OCI-LY1 (cell line): ENCODE measurements around the gene DDX10.

Experiments used
- H2AFZ ChIP-seq: fragments of 200-600 bp; sonication (generic), shearing (Covaris generic); 2 replicates; pipeline ENCODE4 v1.6.0; 2014; ENCODE audit warnings: antibody characterized with exemption, mild to moderate bottlenecking, low read length
- H3F3A ChIP-seq: fragments of 200-600 bp; sonication (generic), shearing (Covaris generic); 2 replicates; pipeline ENCODE4 v1.6.0; 2014; ENCODE audit warnings: mild to moderate bottlenecking, antibody characterized with exemption, low read length, moderate library complexity; ENCODE audit not compliant: insufficient read depth
- H3K27ac ChIP-seq: fragments of 200-600 bp; sonication (generic); 2 replicates; pipeline ENCODE4 v1.5.1; 2014; ENCODE audit warnings: low read length, mixed run types, mild to moderate bottlenecking, low read depth; ENCODE audit not compliant: poor library complexity, severe bottlenecking
- H3K27me3 ChIP-seq: fragments of 200-600 bp; sonication (generic); 2 replicates; pipeline ENCODE4 v1.6.0; 2014; ENCODE audit warnings: antibody characterized with exemption, mild to moderate bottlenecking, low read length, moderate library complexity; ENCODE audit not compliant: insufficient read depth
- H3K36me3 ChIP-seq: fragments of 200-600 bp; sonication (generic); 2 replicates; pipeline ENCODE4 v1.6.1; 2014; ENCODE audit warnings: mild to moderate bottlenecking, antibody characterized with exemption, low read length, moderate library complexity, mixed read lengths; ENCODE audit not compliant: insufficient read depth
- H3K4me1 ChIP-seq: fragments of 200-600 bp; sonication (generic); 2 replicates; pipeline ENCODE4 v1.5.1; 2014; ENCODE audit warnings: mild to moderate bottlenecking, low read length, moderate library complexity; ENCODE audit not compliant: insufficient read depth, severe bottlenecking
- H3K4me2 ChIP-seq: fragments of 200-600 bp; sonication (generic), shearing (Covaris generic); 2 replicates; pipeline ENCODE4 v1.6.1; 2014; ENCODE audit warnings: low read length
- H3K4me3 ChIP-seq: fragments of 200-600 bp; sonication (generic); 2 replicates; pipeline ENCODE4 v1.5.1; 2014; ENCODE audit warnings: low read length, low read depth, mild to moderate bottlenecking, mixed read lengths; ENCODE audit not compliant: poor library complexity, severe bottlenecking
- H3K79me2 ChIP-seq: fragments of 200-600 bp; shearing (Covaris generic); 2 replicates; pipeline ENCODE4 v1.6.1; 2016; ENCODE audit warnings: mixed run types, low read length, mixed read lengths; ENCODE audit not compliant: insufficient read depth
- H3K9ac ChIP-seq: fragments of 200-600 bp; sonication (generic), shearing (Covaris generic); 2 replicates; pipeline ENCODE4 v1.6.1; 2014; ENCODE audit warnings: mild to moderate bottlenecking, low read length, mixed read lengths
- H3K9me2 ChIP-seq: fragments of 200-600 bp; sonication (generic), shearing (Covaris generic); 2 replicates; pipeline ENCODE4 v1.6.1; 2014; ENCODE audit warnings: low read depth, mild to moderate bottlenecking, low read length, mixed read lengths
- H3K9me3 ChIP-seq: fragments of 200-600 bp; shearing (Covaris generic); 2 replicates; pipeline ENCODE4 v1.6.1; 2014; ENCODE audit warnings: low read length, mixed read lengths
- H4K20me1 ChIP-seq: fragments of 200-600 bp; sonication (generic), shearing (Covaris generic); 2 replicates; pipeline ENCODE4 v1.6.0; 2016; ENCODE audit warnings: mild to moderate bottlenecking, low read length; ENCODE audit not compliant: insufficient read depth
- EZH2 ChIP-seq: fragments of 200-600 bp; sonication (generic), shearing (Covaris generic); IDR thresholded peaks from 2 replicates; pipeline ENCODE4 v1.8.0; 2017; ENCODE audit warnings: borderline replicate concordance, mixed run types, mild to moderate bottlenecking, antibody characterized with exemption, low read length, moderate library complexity, mixed read lengths
- TF ChIP-seq, protein P1 (sequence below): fragments of 200-600 bp; sonication (generic), shearing (Covaris generic); IDR thresholded peaks from 2 replicates; pipeline ENCODE4 v1.5.1; 2017; ENCODE audit warnings: mild to moderate bottlenecking, antibody characterized with exemption, low read length, moderate library complexity, mixed read lengths

DDX10 gene

DNA sequence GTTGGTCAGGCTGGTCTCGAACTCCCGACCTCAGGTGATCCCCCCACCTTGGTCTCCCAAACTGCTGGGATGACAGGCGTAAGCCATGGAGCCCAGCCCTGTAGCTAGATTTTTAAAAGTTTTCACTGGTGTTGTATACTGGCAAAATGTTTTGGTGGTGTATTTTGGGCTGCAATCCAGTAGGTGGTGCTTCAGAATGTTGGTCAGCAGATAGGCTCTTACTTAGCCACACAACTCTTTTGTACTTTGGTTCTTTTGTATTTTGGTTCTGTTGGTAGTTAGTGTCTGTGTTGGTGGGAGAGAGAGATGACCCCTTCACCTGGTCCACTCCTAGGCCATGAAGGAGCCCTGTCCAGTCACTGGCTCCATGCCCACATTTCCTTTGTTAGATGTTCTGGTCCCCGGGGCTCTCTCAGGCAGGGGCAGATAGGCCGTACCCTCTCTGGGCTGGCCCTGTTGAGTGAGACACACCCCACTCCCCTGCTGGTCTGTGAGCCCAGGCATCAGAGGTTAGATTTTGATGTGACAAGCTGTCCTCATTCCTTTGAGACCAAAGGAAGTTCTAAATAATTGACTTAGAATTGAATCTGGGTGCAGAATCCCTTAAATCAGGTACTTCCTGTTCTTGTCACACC is 123.8 kb downstream of the DDX10 start:
- no peaks in the 10 kb centered on the region for H3K9me2 ChIP-seq
- H3K4me2 ChIP-seq: no peak overlapping the region
- no peaks in the 10 kb centered on the region for H3K36me3 ChIP-seq
- no peaks in the 10 kb centered on the region for H3K27me3 ChIP-seq
- no peak overlapping the region for H2AFZ ChIP-seq
- no peaks in the 10 kb centered on the region for H3K4me1 ChIP-seq
- peaks cover 38% of the 10 kb centered on the region for H3K79me2 ChIP-seq
- H3K9me3 ChIP-seq: peaks cover 12% of the 10 kb centered on the region
- no peak overlapping the region for H3K4me3 ChIP-seq
- H3K27ac ChIP-seq: no peak overlapping the region
- no peaks in the 10 kb centered on the region for H3F3A ChIP-seq
- TF ChIP-seq EZH2: no peak
- TF ChIP-seq, protein P1, sequence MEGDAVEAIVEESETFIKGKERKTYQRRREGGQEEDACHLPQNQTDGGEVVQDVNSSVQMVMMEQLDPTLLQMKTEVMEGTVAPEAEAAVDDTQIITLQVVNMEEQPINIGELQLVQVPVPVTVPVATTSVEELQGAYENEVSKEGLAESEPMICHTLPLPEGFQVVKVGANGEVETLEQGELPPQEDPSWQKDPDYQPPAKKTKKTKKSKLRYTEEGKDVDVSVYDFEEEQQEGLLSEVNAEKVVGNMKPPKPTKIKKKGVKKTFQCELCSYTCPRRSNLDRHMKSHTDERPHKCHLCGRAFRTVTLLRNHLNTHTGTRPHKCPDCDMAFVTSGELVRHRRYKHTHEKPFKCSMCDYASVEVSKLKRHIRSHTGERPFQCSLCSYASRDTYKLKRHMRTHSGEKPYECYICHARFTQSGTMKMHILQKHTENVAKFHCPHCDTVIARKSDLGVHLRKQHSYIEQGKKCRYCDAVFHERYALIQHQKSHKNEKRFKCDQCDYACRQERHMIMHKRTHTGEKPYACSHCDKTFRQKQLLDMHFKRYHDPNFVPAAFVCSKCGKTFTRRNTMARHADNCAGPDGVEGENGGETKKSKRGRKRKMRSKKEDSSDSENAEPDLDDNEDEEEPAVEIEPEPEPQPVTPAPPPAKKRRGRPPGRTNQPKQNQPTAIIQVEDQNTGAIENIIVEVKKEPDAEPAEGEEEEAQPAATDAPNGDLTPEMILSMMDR: peak; percentile 59
- H3K9ac ChIP-seq: no peak overlapping the region
- no peaks in the 10 kb centered on the region for H4K20me1 ChIP-seq

DNA sequence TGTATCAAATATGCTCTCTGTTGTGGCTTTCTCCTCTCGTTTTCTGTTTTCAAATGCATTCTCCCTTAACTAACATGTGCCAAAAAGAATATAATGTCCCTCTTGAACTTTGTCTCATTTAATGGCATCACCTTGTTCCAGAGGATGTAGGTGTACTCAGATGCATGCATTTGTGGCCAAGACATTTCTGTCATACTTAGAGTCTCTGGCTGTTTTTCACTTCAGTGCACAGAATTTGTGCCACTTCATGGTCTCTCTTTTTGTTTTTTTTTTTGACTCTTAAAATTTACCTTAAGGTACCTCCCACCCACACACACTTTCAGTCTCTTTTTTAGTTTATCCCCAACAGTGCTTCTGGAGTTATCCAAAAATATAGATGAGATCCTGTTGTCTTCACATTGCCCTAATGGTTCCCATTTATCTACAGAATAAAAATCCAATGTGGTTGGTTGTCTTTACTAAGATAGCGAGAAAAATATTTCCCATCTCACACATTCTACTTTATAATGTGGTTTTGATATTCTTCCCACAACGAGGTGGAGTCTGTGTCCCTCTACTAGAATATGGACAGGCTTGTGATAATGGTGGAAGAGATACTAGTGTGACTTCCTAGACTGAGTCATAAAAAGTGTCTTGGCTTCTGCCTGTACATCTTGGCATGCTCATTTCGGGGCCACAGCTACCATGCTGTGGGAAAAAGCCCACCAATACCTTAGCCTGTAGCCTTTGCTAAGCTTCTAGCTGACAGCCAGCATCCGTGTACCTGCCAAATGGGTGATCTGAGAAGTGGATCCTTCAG is 125.8 kb downstream of the DDX10 start:
- TF ChIP-seq, protein P1: no peak
- no peak for TF ChIP-seq EZH2
- H3F3A ChIP-seq: no peaks in the 10 kb centered on the region
- no peaks in the 10 kb centered on the region for H3K4me1 ChIP-seq
- no peaks in the 10 kb centered on the region for H3K27me3 ChIP-seq
- no peak overlapping the region for H3K4me2 ChIP-seq
- H3K9me2 ChIP-seq: no peaks in the 10 kb centered on the region
- H3K27ac ChIP-seq: no peak overlapping the region
- no peak overlapping the region for H3K4me3 ChIP-seq
- H2AFZ ChIP-seq: no peak overlapping the region
- H4K20me1 ChIP-seq: no peaks in the 10 kb centered on the region
- H3K79me2 ChIP-seq: peaks cover 20% of the 10 kb centered on the region
- H3K9me3 ChIP-seq: no peaks in the 10 kb centered on the region
- no peaks in the 10 kb centered on the region for H3K36me3 ChIP-seq
- no peak overlapping the region for H3K9ac ChIP-seq

DNA sequence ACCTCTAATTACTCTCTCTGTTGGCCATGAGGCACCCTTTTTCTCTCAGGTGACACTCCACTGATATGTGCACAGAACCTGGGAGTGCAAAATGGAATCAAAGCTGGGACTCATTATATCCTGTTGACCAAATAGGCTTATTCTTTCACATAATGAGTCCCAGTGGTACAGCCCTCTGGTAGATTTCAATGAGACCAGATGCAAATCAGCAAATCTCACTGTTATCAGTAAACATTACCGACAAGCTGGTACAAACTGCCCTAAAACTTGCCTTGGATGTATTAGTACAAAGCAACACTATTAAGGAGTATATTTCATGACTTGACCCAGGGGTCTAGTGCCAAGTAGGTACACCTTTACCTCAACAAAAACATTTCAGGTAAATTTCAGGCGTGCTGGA is 128.3 kb downstream of the DDX10 start:
- peaks cover 10% of the 10 kb centered on the region; the same call in 1 of the 2 replicates for H3K79me2 ChIP-seq

More for the DNA sequence above, 128.3 kb downstream of the DDX10 start:
- H3K9ac ChIP-seq: no peak overlapping the region
- TF ChIP-seq, protein P1: no peak
- TF ChIP-seq EZH2: no peak
- no peak overlapping the region for H2AFZ ChIP-seq
- no peaks in the 10 kb centered on the region for H3K27me3 ChIP-seq
- H3K4me1 ChIP-seq: no peaks in the 10 kb centered on the region
- no peak overlapping the region for H3K4me2 ChIP-seq
- no peak overlapping the region for H3K27ac ChIP-seq
- no peaks in the 10 kb centered on the region for H3K36me3 ChIP-seq
- H3K9me2 ChIP-seq: no peaks in the 10 kb centered on the region
- H3K4me3 ChIP-seq: no peak overlapping the region
- H3K9me3 ChIP-seq: no peaks in the 10 kb centered on the region
- no peaks in the 10 kb centered on the region for H4K20me1 ChIP-seq
- H3F3A ChIP-seq: no peaks in the 10 kb centered on the region
